ENCODE data around the gene CCNL2.
"Not testable (repeated sequence)": the region's sequence is repeated elsewhere in the genome, so short reads cannot be mapped to it uniquely, and the experiment has no call there.

CCNL2 gene

GRCh38 chr1:1397839-1398523, 1.2 kb downstream of the CCNL2 start:
- DNase-seq = no peak

- no peak for DNase-seq
Measured at GRCh38 chr1:1395166-1395565, 4.0 kb downstream of the CCNL2 start.

DNA sequence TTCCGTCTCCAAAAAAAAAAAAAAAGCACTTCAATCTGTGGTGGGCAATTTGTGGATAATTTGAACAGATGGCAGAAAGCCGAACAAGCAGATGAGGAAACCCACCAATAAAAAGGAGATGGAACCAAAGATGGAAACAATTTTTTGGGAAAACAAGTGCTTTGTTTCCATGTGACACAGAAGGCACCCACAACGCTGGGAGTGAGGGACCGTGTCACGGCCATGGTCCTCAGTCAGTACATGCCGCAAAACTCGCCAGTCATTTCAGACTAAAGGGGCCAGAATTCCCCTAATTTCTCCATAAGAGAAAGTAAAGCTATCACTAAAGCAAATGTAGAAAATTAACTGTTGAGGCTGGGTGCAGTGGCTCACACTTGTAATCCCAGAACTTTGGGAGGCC, 5.0 kb downstream of the CCNL2 start:
- DNase-seq = no peak

DNA sequence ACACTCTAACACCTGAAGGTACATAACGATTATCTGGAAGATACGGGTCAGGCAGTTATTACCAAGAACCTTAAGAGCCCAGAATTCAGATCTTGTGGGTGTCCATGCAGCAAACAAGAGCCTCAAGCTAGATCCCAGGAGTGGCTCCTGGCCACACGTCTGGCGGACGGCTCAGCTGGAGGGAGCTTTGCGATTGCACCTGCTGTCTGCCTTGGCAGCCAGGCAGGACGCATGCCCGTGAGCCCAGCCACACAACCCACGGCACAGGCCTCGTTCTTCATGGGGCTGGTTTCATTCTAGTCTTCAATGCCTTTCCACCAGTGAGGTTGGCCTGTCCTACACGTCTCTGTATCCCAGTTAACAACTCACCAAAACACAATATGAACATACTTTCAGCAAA, 5.7 kb downstream of the CCNL2 start:
- no peak for DNase-seq

GRCh38 chr1:1393014-1393413, 6.1 kb downstream of the CCNL2 start:
- no peak for DNase-seq

- DNase-seq = no peak
Measured at GRCh38 chr1:1391225-1391624, 7.9 kb downstream of the CCNL2 start.

GRCh38 chr1:1390675-1391074, 8.5 kb downstream of the CCNL2 start:
- no peak for DNase-seq

DNA sequence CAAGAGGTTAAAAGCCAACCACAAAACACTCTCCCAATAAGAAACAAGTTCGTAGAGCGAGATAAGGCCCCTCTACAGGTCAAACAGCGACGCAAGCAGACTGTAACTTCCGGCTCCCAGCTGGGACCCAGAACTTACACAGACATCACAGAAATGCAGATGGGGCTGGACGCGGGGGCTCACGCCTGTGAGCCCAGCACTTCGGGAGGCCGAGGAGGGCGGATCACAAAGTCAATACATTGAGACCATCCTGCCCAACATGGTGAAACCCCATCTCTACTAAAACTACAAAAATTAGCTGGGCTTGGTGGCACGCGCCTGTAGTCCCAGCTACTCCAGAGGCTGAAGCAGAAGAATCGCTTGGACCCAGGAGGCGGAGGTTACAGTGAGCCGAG, 11.1 kb downstream of the CCNL2 start:
- DNase-seq = no peak

DNA sequence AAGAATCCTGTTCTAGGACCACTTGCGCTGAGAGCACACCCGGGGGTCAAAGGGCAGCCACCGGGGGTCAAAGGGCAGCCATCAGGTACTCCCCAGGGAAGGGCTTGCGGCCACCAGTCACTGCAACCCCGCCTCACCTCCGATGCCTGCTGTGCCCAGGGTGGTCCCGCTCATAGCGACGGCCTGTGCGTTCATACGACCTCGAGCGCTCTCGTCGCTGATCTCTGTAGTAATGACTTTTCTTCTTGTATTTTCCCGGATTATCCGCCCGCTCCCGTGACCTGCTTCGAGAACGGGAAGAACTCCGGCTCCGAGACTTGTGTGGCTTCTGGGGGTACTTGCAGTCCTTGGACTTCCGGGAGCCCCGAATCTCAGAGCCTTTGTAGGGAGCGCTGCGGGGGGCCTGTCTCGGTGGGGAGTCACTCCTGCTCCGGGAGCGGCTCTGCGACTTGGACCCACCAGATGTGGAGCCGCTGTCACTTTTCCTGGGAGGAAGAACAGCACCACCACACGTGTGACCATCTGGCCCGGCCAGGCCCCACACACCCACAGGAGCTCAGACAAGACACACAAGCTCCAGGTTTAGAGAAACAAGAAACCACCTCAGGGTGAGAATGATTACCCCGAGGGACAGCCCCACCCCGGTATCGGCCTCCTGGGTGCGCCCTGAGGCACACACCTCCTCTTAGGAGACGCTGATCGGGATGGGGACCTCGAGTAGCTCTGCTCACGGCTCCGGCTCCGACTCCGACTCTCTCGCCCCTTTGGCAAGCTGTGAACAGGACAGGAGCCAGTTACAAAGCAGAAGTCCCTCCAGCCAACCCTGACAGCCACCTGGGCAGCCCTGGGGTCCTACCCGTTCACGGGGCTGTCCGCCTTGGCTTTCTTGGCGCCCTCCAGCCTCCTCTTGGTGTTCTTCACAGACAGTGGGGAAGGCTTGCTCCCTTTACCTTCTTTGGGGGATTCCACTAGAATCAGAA, 11.7 kb downstream of the CCNL2 start:
- DNase-seq = no peak

DNA sequence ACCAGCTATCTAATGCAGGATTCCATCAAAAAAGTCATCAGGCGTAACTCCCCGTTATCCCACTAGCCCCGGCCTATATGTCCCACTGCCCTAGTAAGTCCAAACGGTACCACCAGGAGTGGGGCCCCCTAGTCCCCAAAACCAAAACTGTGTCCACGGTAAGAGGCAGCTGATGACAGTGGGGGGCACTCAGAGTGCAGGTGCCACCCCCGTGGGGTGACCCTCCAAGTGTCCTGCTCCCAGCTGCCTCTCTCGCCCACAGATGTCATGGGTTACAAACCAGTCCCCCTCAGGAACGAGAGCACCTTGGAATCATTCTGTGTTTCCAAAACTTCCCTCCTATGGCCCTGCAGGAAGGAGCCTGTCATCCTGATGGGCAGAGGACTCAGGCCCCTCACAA, 13.2 kb downstream of the CCNL2 start:
- no peak for DNase-seq

DNA sequence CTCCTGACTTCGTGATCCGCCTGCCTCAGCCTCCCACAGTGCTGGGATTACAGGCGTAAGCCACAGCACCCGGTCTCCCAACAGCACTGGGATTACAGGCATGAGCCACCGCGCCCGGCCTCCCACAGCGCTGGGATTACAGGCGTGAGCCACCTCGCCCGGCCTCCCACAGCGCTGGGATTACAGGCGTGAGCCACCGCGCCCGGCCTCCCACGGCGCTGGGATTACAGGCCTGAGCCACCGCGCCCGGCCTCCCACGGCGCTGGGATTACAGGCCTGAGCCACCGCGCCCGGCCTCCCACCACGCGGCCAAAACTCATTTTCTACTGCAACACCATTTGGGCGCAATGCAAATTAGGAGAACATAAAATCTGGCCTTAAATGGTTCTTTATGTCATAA, 13.8 kb downstream of the CCNL2 start:
- not testable (repeated sequence) for DNase-seq

DNA sequence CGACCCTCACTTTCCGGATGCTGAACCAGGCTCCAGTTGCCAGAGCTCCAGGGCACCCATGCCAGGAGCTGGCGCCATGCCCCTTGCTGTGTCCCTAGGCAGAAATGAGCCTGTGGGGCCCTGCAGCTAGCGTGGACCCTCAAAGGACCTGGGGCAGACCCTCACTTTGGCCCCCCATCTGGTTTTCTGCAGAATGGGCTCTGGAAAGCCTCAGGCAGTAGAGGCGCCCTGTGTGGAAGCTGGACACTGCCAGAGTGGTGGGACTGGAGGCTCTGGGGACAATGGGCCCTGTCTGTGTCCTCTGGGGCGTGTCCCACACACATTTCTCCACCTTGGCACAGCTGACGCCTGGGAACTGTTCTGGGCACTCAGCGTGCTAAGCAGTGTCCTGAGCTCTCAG, 17.8 kb downstream of the CCNL2 start:
- no peak for DNase-seq

DNA sequence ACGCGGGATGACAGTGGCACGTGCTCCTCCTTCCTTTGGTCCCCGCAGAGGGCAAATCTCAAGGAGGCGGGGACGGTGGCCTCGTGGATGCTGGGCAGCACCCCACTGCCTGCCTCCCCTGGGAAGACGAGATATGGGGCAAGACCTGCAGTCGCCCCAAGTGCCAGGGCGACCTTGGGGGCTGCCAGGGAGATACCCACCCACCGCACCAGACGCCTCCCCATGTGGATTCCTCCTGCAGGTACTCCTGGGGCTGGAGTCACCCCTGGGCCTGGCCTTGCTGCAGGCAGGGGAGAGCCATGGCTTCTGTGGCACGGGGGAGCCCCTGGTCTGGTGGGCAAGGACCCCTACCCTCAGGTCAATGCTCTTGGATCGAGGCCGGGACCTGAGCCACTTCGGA, 18.3 kb downstream of the CCNL2 start:
- no peak for DNase-seq

DNA sequence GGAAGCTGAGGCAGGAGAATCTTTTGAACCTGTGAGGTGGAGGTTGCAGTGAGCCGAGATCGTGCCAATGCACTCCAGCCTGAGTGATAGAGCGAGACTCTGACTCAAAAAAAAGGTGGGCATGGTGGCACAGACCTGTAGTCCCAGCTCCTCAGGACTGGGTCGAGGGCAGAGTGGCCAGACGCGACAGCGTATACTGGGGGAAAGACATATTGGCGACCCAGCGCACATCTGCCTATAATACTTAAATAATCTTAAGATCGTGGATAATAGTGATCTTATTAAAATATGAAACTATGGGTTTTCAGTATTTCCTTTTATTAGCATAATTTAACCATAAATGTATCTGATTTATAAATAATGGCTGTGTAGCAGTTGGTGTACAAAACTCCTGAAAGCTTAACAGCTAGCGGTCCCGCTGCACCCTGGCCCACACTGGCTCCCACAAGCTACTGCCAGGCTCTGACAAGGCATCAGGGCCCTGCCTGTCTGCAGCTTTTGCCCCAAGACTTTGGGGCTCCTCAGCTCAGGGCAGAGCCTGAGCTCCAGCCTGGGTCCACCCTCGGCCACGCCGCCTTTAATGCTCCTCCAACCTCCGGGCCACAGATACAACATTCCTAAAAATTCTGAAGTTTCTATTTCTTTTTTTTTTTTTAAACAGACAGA, 21.5 kb downstream of the CCNL2 start:
- DNase-seq = no peak

- no peak for DNase-seq
Measured at GRCh38 chr1:1376551-1377226, 22.4 kb downstream of the CCNL2 start.

DNA sequence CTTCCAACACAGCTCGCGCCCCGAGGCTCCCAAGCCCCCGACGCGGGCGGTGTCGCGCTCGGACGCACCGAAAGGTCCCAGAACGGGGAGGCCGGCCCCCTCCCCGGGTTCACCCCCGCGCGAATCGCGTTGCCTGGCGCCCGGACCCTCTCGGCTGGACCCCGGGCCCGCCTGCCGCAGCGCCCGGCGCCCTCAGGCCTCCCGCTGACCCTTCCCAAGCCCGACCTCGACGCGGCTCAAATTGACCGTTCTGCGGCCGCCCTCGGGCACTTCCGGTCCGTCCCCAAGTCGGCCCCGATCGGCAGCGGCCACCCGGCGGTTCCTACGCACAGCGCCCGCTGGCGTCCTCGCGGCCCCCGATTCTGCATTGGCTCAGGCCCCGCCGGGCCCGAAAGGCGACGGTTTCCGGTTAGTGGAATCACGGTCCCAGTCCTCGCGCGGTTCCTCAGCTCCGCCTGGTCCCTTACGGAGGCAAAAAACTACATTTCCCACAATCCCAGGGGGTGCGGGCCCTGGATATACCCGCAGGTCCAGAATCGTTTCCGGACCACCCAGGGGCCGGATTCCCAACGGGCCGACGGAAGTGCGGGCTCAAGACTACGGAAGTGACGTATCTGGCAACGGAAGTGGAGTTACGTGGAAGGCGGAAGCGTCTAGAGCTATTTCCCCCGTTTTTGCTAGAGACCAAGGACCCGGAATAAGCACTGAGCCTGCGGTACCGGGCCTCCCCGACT, 24.0 kb downstream of the CCNL2 start, which contains the start of gene AURKAIP1:
Gene AURKAIP1, minus strand, starts transcription at position 279 of the 734 bp plus-strand sequence. CDS start 451 bp downstream, outside the sequence.
- DNase-seq = peak; percentile 100

DNA sequence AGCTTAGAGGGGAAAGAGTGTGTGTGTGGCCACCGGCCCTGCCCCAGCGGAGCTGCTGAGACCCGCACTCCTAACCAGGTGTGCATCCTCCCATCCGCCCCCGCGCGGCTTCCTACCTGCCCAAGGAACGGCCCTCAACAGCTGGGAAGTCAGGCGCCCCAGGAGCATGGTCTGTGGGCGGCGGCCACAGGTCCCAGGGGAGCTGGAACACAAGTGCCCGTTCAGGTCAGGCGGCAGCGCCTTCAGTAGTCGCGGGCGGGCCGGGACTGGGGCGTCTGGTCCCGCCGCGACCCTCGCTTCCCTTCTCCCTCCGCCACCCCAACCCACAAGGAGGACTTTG, 24.6 kb downstream of the CCNL2 start:
- DNase-seq = no peak

DNA sequence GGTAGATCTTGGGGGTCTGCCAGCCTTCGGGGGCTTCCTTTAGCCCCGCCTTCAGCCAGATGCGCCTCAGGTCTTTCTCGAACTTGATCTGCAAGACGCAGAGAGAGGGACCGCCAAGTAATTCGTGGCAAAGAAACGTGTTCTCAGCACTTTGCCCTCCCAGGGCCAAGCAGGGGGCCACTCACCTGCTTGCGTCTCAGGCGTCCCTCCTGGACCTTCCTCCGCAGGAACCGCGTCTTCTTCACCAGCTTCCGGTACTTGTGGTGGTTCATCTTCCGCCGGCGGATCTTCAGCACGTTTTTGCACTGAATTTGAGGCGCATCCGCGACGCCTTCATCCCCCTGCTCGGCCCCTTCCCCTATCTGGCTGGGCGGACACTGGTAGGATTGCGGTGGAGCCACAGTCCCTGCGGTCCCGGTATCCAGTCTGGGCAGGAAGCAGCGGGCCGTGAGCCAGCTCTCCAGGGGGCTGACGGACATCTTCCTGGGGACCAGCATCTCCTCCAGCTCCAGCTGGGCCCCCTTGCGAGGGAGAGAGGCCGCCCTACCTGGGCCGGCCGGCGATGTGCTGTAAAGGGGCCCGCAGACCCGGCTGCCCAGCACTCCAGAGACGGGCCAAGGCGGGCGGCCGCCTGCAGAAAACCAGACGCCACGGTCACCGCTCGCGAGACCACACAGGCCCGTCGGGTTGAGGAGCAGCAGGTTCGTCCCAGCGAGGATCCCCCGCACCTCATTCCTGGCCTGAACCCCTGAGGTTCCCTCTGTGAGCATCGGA, 25.1 kb downstream of the CCNL2 start:
- DNase-seq = no peak

DNA sequence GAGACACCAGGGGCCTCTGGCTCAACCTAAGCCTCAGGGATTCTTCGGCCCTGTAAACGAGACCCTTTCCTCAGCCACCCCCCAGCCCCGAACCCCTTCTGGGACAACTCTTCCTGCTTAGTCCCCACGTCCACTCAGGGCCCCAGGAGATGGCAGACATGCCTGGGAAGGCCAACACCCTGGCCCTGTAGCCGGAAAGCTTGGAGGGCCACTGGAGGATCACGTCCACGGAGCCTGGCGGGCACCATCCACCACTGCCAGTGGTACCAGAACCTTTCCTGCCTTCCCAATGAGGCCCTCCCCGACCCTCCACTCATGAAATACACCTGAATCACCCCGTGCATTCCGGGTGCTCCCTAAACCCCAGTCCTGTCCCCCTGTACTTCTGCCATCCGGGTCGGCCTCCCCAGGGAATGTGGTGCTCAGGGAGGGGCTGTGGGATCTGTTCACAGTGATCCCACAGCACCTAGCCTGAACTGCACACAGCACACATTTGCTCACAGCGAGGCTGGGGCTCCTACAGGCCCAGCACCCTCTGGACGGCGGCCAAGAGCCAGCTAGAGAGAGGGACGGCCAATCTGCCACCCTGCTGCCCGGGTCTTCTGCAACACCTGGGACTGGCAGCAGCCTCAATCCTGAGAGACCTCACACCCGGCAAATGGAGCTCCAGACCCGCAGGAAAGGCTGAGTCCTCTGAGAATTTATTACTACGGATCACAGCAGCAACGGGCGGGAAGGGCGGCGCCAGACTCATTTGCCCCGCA, 25.9 kb downstream of the CCNL2 start:
- no peak for DNase-seq
